DMS 273 (cell line): ENCODE measurements around the gene GJD2.

Experiments used
- DNase-seq: peaks from one replicate; lab custom pipeline; 2025; ENCODE audit not compliant: unreplicated experiment; lab: John Stamatoyannopoulos, UW

Gene GJD2

GRCh38 chr15:34754674-34755418 is at the start of gene GJD2:
Gene GJD2, minus strand, starts transcription at chr15:34754998. Its CDS starts 510 bp downstream, at chr15:34754488.
- peak; percentile 52 for DNase-seq

- DNase-seq = peak; percentile 37
These were observed 49.3 kb upstream of the GJD2 start for GRCh38 chr15:34804113-34804512.

GRCh38 chr15:34802803-34803750 is 48.3 kb upstream of the GJD2 start:
- peak; percentile 23 for DNase-seq

GRCh38 chr15:34802371-34802770 is 47.6 kb upstream of the GJD2 start:
- DNase-seq = no peak

GRCh38 chr15:34799149-34800101 is 44.6 kb upstream of the GJD2 start:
- DNase-seq = peak; percentile 94

GRCh38 chr15:34796847-34797435 is 42.1 kb upstream of the GJD2 start:
- peak; percentile 3 for DNase-seq

- DNase-seq = peak; percentile 4
These were observed 40.7 kb upstream of the GJD2 start, which contains the start of gene ACTC1 for GRCh38 chr15:34795267-34796081. Gene ACTC1, minus strand, starts transcription at chr15:34795549. Its CDS starts 741 bp downstream, at chr15:34794808.

- DNase-seq = no peak
These were observed 39.9 kb upstream of the GJD2 start for GRCh38 chr15:34794590-34795206.

- DNase-seq = no peak
These were observed 39.1 kb upstream of the GJD2 start for GRCh38 chr15:34793901-34794300.

- DNase-seq = no peak
These were observed 38.3 kb upstream of the GJD2 start for GRCh38 chr15:34793071-34793470.

GRCh38 chr15:34791701-34792100 is 36.9 kb upstream of the GJD2 start:
- DNase-seq = no peak

GRCh38 chr15:34790121-34790520 is 35.3 kb upstream of the GJD2 start:
- DNase-seq = no peak

GRCh38 chr15:34789326-34789725 is 34.5 kb upstream of the GJD2 start:
- DNase-seq = no peak

- peak; percentile 43 for DNase-seq
These were observed 31.4 kb upstream of the GJD2 start for GRCh38 chr15:34786206-34786605.

GRCh38 chr15:34783991-34784390 is 29.2 kb upstream of the GJD2 start:
- peak; percentile 49 for DNase-seq

- DNase-seq = peak; percentile 74
These were observed 28.6 kb upstream of the GJD2 start for GRCh38 chr15:34783431-34783830.

- DNase-seq = no peak
These were observed 28.1 kb upstream of the GJD2 start for GRCh38 chr15:34782901-34783300.

GRCh38 chr15:34780725-34781124 is 25.9 kb upstream of the GJD2 start:
- DNase-seq = no peak

GRCh38 chr15:34776606-34777105 is 21.9 kb upstream of the GJD2 start:
- no peak for DNase-seq
